Activated T-cell treated with anti-CD3 and anti-CD28 coated beads for 1 hour (primary cell): Measurements from ENCODE around the gene PHF21A.

Experiments
- DNase-seq: peaks from one replicate; pipeline ENCODE4 v3.0.0-alpha.2; 2020; ENCODE audit warnings: low read depth

Gene PHF21A

GRCh38 chr11:45933846-45934579 lies 187.2 kb downstream of the PHF21A start:
- no peak for DNase-seq

- no peak for DNase-seq
These were observed 188.0 kb downstream of the PHF21A start for GRCh38 chr11:45933131-45933831.

GRCh38 chr11:45932217-45932616 lies 189.0 kb downstream of the PHF21A start:
- no peak for DNase-seq

GRCh38 chr11:45931739-45932138 lies 189.5 kb downstream of the PHF21A start:
- no peak for DNase-seq

- DNase-seq, result no peak
These were observed 190.2 kb downstream of the PHF21A start for GRCh38 chr11:45930951-45931570.

- no peak for DNase-seq
These were observed 191.0 kb downstream of the PHF21A start for GRCh38 chr11:45930031-45930794.

- no peak for DNase-seq
These were observed 191.7 kb downstream of the PHF21A start for GRCh38 chr11:45929486-45930030.

- no peak for DNase-seq
These were observed 192.6 kb downstream of the PHF21A start for GRCh38 chr11:45928535-45929215.

- no peak for DNase-seq
These were observed 193.4 kb downstream of the PHF21A start for GRCh38 chr11:45927684-45928413.

- DNase-seq, result no peak
These were observed 193.9 kb downstream of the PHF21A start for GRCh38 chr11:45927332-45927683.

- no peak for DNase-seq
These were observed 194.5 kb downstream of the PHF21A start for GRCh38 chr11:45926536-45927331.

- DNase-seq, result no peak
These were observed 195.3 kb downstream of the PHF21A start for GRCh38 chr11:45926001-45926401.

- no peak for DNase-seq
These were observed 195.7 kb downstream of the PHF21A start for GRCh38 chr11:45925550-45925949.

GRCh38 chr11:45924927-45925326 lies 196.3 kb downstream of the PHF21A start:
- DNase-seq, result no peak

GRCh38 chr11:45924036-45924915 lies 197.0 kb downstream of the PHF21A start:
- DNase-seq, result no peak

- no peak for DNase-seq
These were observed 198.7 kb downstream of the PHF21A start, which contains the start of gene LARGE2 for GRCh38 chr11:45922425-45923082. Gene LARGE2 (plus strand): TSS chr11:45922656. CDS start chr11:45922883, 227 bp downstream.

GRCh38 chr11:45921561-45922424 lies 199.5 kb downstream of the PHF21A start:
- no peak for DNase-seq
